ENCODE data around the gene AFF2. TPM values are rescaled to one million over a fixed set of nuclear protein-coding genes. Genes with fewer than 3 reads are reported as not detected.

AFF2 gene
- polyA plus RNA-seq, 1 experiment, result not detected

- H3K4me3 ChIP-seq (ENCODE audit: low read depth, low read length), result no peak overlapping the region
- no peak for TF ChIP-seq CTCF (IDR thresholded peaks at IDR 0.05; ENCODE audit: insufficient read depth, low read depth, low read length)
- CTCF ChIA-PET, result no interaction called here
- DNase-seq (ENCODE audit: low read depth), result no peak
- POLR2A ChIA-PET, result no interaction called here
- H3K36me3 ChIP-seq (ENCODE audit: control insufficient read depth, insufficient read depth, low read length), result no peaks in the 10 kb centered on the region
- no peaks in the 10 kb centered on the region for H3K27me3 ChIP-seq (ENCODE audit: control insufficient read depth, insufficient read depth, low read length)
Measured at GRCh38 chrX:148601034-148601433, 100.6 kb downstream of the AFF2 start.

GRCh38 chrX:148609515-148610327 is 109.3 kb downstream of the AFF2 start:
- Histone ChIP-seq H3K27me3 (ENCODE audit: control insufficient read depth, insufficient read depth, low read length) (no peaks in the 10 kb centered on the region), H3K36me3 (ENCODE audit: control insufficient read depth, insufficient read depth, low read length) (no peaks in the 10 kb centered on the region), H3K4me3 (ENCODE audit: low read depth, low read length) (no peak overlapping the region)
- ChIA-PET CTCF (no interaction called here), POLR2A (no interaction called here)
- no peak for DNase-seq (ENCODE audit: low read depth)
- no peak for TF ChIP-seq CTCF (IDR thresholded peaks at IDR 0.05; ENCODE audit: insufficient read depth, low read depth, low read length)

- no peak for TF ChIP-seq CTCF (IDR thresholded peaks at IDR 0.05; ENCODE audit: insufficient read depth, low read depth, low read length)
- no peaks in the 10 kb centered on the region for H3K27me3 ChIP-seq (ENCODE audit: control insufficient read depth, insufficient read depth, low read length)
- POLR2A ChIA-PET, result no interaction called here
- H3K4me3 ChIP-seq (ENCODE audit: low read depth, low read length), result no peak overlapping the region
- CTCF ChIA-PET, result no interaction called here
- no peak for DNase-seq (ENCODE audit: low read depth)
- no peaks in the 10 kb centered on the region for H3K36me3 ChIP-seq (ENCODE audit: control insufficient read depth, insufficient read depth, low read length)
Measured at GRCh38 chrX:148610328-148610698, 109.9 kb downstream of the AFF2 start.

GRCh38 chrX:148611993-148612392 is 111.6 kb downstream of the AFF2 start:
- TF ChIP-seq CTCF (IDR thresholded peaks at IDR 0.05; ENCODE audit: insufficient read depth, low read depth, low read length), result no peak
- ChIA-PET CTCF (no interaction called here), POLR2A (no interaction called here)
- Histone ChIP-seq H3K4me3 (ENCODE audit: low read depth, low read length) (no peak overlapping the region), H3K36me3 (ENCODE audit: control insufficient read depth, insufficient read depth, low read length) (no peaks in the 10 kb centered on the region), H3K27me3 (ENCODE audit: control insufficient read depth, insufficient read depth, low read length) (no peaks in the 10 kb centered on the region)
- no peak for DNase-seq (ENCODE audit: low read depth)

GRCh38 chrX:148612431-148612830 is 112.0 kb downstream of the AFF2 start:
- no peak for TF ChIP-seq CTCF (IDR thresholded peaks at IDR 0.05; ENCODE audit: insufficient read depth, low read depth, low read length)
- Histone ChIP-seq H3K36me3 (ENCODE audit: control insufficient read depth, insufficient read depth, low read length) (no peaks in the 10 kb centered on the region), H3K4me3 (ENCODE audit: low read depth, low read length) (no peak overlapping the region), H3K27me3 (ENCODE audit: control insufficient read depth, insufficient read depth, low read length) (no peaks in the 10 kb centered on the region)
- no peak for DNase-seq (ENCODE audit: low read depth)
- CTCF ChIA-PET, result no interaction called here
- POLR2A ChIA-PET, result no interaction called here
